Gastroesophageal sphincter (tissue), 3 donors: ENCODE measurements around the gene IL17RB.

Experiments
- CTCF ChIP-seq, 4 experiments: fragments of 200-600 bp in 2 of 4; fragments of 450-650 bp in 2 of 4; sonication (generic) in 1 of 4; IDR thresholded peaks; one replicate each; pipeline ENCODE4 v1.5.1; 2017 to 2019; ENCODE audit warnings: antibody characterized with exemption in 4 of 4, mild to moderate bottlenecking in 2 of 4, moderate library complexity in 2 of 4
- POLR2AphosphoS5 ChIP-seq: sonication (generic); formaldehyde crosslinking; IDR thresholded peaks from one replicate; pipeline ENCODE4 v1.6.1; 2017; ENCODE audit warnings: antibody characterized with exemption

- TF ChIP-seq CTCF (IDR thresholded peaks at IDR 0.05), result no peak
- TF ChIP-seq POLR2AphosphoS5, result no peak
Observed at GRCh38 chr3:53900666-53901331, 54.4 kb downstream of the IL17RB start.
